ENCODE measurements around the gene SARNP.

- TF ChIP-seq, protein P1, sequence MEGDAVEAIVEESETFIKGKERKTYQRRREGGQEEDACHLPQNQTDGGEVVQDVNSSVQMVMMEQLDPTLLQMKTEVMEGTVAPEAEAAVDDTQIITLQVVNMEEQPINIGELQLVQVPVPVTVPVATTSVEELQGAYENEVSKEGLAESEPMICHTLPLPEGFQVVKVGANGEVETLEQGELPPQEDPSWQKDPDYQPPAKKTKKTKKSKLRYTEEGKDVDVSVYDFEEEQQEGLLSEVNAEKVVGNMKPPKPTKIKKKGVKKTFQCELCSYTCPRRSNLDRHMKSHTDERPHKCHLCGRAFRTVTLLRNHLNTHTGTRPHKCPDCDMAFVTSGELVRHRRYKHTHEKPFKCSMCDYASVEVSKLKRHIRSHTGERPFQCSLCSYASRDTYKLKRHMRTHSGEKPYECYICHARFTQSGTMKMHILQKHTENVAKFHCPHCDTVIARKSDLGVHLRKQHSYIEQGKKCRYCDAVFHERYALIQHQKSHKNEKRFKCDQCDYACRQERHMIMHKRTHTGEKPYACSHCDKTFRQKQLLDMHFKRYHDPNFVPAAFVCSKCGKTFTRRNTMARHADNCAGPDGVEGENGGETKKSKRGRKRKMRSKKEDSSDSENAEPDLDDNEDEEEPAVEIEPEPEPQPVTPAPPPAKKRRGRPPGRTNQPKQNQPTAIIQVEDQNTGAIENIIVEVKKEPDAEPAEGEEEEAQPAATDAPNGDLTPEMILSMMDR (IDR thresholded peaks at IDR 0.05 in 4 of 5, conservative IDR thresholded peaks at IDR 0.05 in 1 of 5) = no peak
- no peak for TF ChIP-seq POLR2A (IDR thresholded peaks at IDR 0.05)
These were observed 12.6 kb upstream of the SARNP start for GRCh38 chr12:55829967-55830600.

Measured in gastrocnemius medialis (tissue), 4 donors.